ENCODE results near the gene RRP1. TPM values are rescaled to one million over a fixed set of nuclear protein-coding genes. Genes with fewer than 3 reads are reported as not detected.
"Not testable (repeated sequence)": the region's sequence is repeated elsewhere in the genome, so short reads cannot be mapped to it uniquely, and the experiment has no call there.

Gene RRP1
- total and polyA plus RNA-seq, 2 of the 13 experiments (the other 11 are each of a cell fraction or from before 2014, with no cell fraction given) = 20.1 to 35.1 TPM

GRCh38 chr21:43820466-43820865 lies 31.1 kb downstream of the RRP1 start (continued):
- TF ChIP-seq PAXIP1 (CRISPR knock-in tag; conservative IDR thresholded peaks at IDR 0.05) (no peak), SP2 (CRISPR knock-in tag; IDR thresholded peaks at IDR 0.05) (no peak), TFAP4 (IDR thresholded peaks at IDR 0.05; ENCODE audit: borderline replicate concordance, low read depth) (no peak), PREB (CRISPR knock-in tag; IDR thresholded peaks at IDR 0.05) (no peak)

GRCh38 chr21:43822166-43822565 lies 32.8 kb downstream of the RRP1 start:
- CTCF ChIA-PET (ENCODE audit: low intra/inter-chr PET ratio, low total read pairs); in situ Hi-C loops (cut with HindIII; ENCODE audit: extremely low pct_ligation_motif_present, low pct_unique_long_range_greater_than_20kb); POLR2A ChIA-PET: not testable (repeated sequence)

GRCh38 chr21:43822741-43823140 lies 33.4 kb downstream of the RRP1 start:
- ATAC-seq; H3K9me3 ChIP-seq (ENCODE audit: low read length); H2AFZ ChIP-seq (ENCODE audit: low read length); in situ Hi-C loops (cut with HindIII; ENCODE audit: extremely low pct_ligation_motif_present, low pct_unique_long_range_greater_than_20kb); H3K4me3 ChIP-seq (replicated peaks in 1 of 3; ENCODE audit: insufficient read depth in 1 of 3, low read depth in 2 of 3, low read length in 3 of 3); intact Hi-C loops (cut with micrococcal nuclease; ENCODE audit: unreplicated experiment); H3K4me2 ChIP-seq (ENCODE audit: low read depth, low read length); FAIRE-seq; BruUV-seq (replicated peaks); H3K36me3 ChIP-seq (replicated peaks in 1 of 2; ENCODE audit: control insufficient read depth in 1 of 2, insufficient read depth in 2 of 2, low read length in 2 of 2); H4K20me1 ChIP-seq (ENCODE audit: insufficient read depth, low read length); POLR2A ChIA-PET; CTCF ChIA-PET (ENCODE audit: low intra/inter-chr PET ratio, low total read pairs); DNase-seq (ENCODE audit: low spot score); H3K9ac ChIP-seq (ENCODE audit: insufficient read depth, low read depth, low read length); H3K27ac ChIP-seq (ENCODE audit: extremely low read length, insufficient read depth, low read length); H3K79me2 ChIP-seq (ENCODE audit: insufficient read depth, low read length): not testable (repeated sequence)
- Histone ChIP-seq H3K27me3 (ENCODE audit: control insufficient read depth in 1 of 2, insufficient read depth in 2 of 2, low read length in 2 of 2) (peaks cover 9 to 36% of the 10 kb centered on the region in 2 experiments), H3K4me1 (ENCODE audit: insufficient read depth, low read length) (peaks cover 18% of the 10 kb centered on the region)
- 55% methylated on average over 2 of the region's 5 CpGs for WGBS (ENCODE audit: low lambda C conversion rate)

More at GRCh38 chr21:43822166-43822565, 32.8 kb downstream of the RRP1 start:
- H2AFZ ChIP-seq (ENCODE audit: low read length); intact Hi-C loops (cut with micrococcal nuclease; ENCODE audit: unreplicated experiment); DNase-seq (ENCODE audit: low spot score); H3K4me2 ChIP-seq (ENCODE audit: low read depth, low read length); H3K79me2 ChIP-seq (ENCODE audit: insufficient read depth, low read length); H3K9ac ChIP-seq (ENCODE audit: insufficient read depth, low read depth, low read length); ATAC-seq; H3K9me3 ChIP-seq (ENCODE audit: low read length); H3K36me3 ChIP-seq (replicated peaks in 1 of 2; ENCODE audit: control insufficient read depth in 1 of 2, insufficient read depth in 2 of 2, low read length in 2 of 2); H3K4me3 ChIP-seq (replicated peaks in 1 of 3; ENCODE audit: insufficient read depth in 1 of 3, low read depth in 2 of 3, low read length in 3 of 3); BruUV-seq (replicated peaks); H3K27ac ChIP-seq (ENCODE audit: extremely low read length, insufficient read depth, low read length); FAIRE-seq; H4K20me1 ChIP-seq (ENCODE audit: insufficient read depth, low read length): not testable (repeated sequence)
- WGBS (ENCODE audit: low lambda C conversion rate) = 39% methylated on average over 5 of the region's 25 CpGs
- Histone ChIP-seq H3K4me1 (ENCODE audit: insufficient read depth, low read length) (peaks cover 20% of the 10 kb centered on the region), H3K27me3 (ENCODE audit: control insufficient read depth in 1 of 2, insufficient read depth in 2 of 2, low read length in 2 of 2) (peaks cover 9 to 36% of the 10 kb centered on the region in 2 experiments)
